Rectal smooth muscle tissue (tissue), 1 donor: ENCODE measurements around the gene SURF6.

Experiments
- H3K27ac ChIP-seq: one replicate; pipeline ENCODE4 v1.7.0; 2013; ENCODE audit warnings: low read depth, low read length, inconsistent platforms
- H3K27me3 ChIP-seq: one replicate; pipeline ENCODE4 v1.7.0; 2013; ENCODE audit warnings: low read length; ENCODE audit not compliant: control insufficient read depth, insufficient read depth
- H3K36me3 ChIP-seq: one replicate; pipeline ENCODE4 v1.7.0; 2013; ENCODE audit warnings: low read length; ENCODE audit not compliant: control insufficient read depth, insufficient read depth
- H3K4me1 ChIP-seq: one replicate; pipeline ENCODE4 v1.7.0; 2013; ENCODE audit warnings: low read length; ENCODE audit not compliant: control insufficient read depth, insufficient read depth
- H3K4me3 ChIP-seq: one replicate; pipeline ENCODE4 v1.7.0; 2013; ENCODE audit warnings: low read length
- H3K9ac ChIP-seq: one replicate; pipeline ENCODE4 v1.7.0; 2013; ENCODE audit warnings: low read length

SURF6 gene

GRCh38 chr9:133361507-133362092 is 25.6 kb upstream of the SURF6 start:
- no peak overlapping the region for H3K4me3 ChIP-seq
- H3K9ac ChIP-seq, result no peak overlapping the region
- peaks cover 47% of the 10 kb centered on the region for H3K36me3 ChIP-seq
- H3K4me1 ChIP-seq, result peaks cover 3% of the 10 kb centered on the region
- H3K27me3 ChIP-seq, result no peaks in the 10 kb centered on the region
- H3K27ac ChIP-seq, result no peak overlapping the region

GRCh38 chr9:133360400-133361393 is 24.7 kb upstream of the SURF6 start:
- no peak overlapping the region for H3K9ac ChIP-seq
- no peak overlapping the region for H3K4me3 ChIP-seq
- H3K4me1 ChIP-seq, result peaks cover 3% of the 10 kb centered on the region
- no peak overlapping the region for H3K27ac ChIP-seq
- no peaks in the 10 kb centered on the region for H3K27me3 ChIP-seq
- H3K36me3 ChIP-seq, result peaks cover 38% of the 10 kb centered on the region

GRCh38 chr9:133359399-133360175 is 23.6 kb upstream of the SURF6 start:
- H3K4me1 ChIP-seq, result peaks cover 3% of the 10 kb centered on the region
- H3K27ac ChIP-seq, result no peak overlapping the region
- H3K27me3 ChIP-seq, result no peaks in the 10 kb centered on the region
- no peak overlapping the region for H3K9ac ChIP-seq
- no peak overlapping the region for H3K4me3 ChIP-seq
- peaks cover 30% of the 10 kb centered on the region for H3K36me3 ChIP-seq

- peaks cover 3% of the 10 kb centered on the region for H3K4me1 ChIP-seq
- no peak overlapping the region for H3K27ac ChIP-seq
- no peaks in the 10 kb centered on the region for H3K27me3 ChIP-seq
- no peak overlapping the region for H3K9ac ChIP-seq
- H3K4me3 ChIP-seq, result no peak overlapping the region
- peaks cover 27% of the 10 kb centered on the region for H3K36me3 ChIP-seq
Observed at GRCh38 chr9:133357656-133358055, 21.7 kb upstream of the SURF6 start.

- Histone ChIP-seq H3K4me3 (peak within 1 kb of the TSS; percentile 77), H3K9ac (peak within 1 kb of the TSS; percentile 87), H3K27ac (peak within 1 kb of the TSS; percentile 60), H3K27me3 (no peaks in the 10 kb centered on the region), H3K36me3 (peaks cover 32% of the 10 kb centered on the region), H3K4me1 (peaks cover 3% of the 10 kb centered on the region)
Observed at GRCh38 chr9:133356391-133357091, 20.6 kb upstream of the SURF6 start, which contains the start of the genes SURF1 and SURF2. Gene SURF1 (minus strand): TSS chr9:133356487. CDS start chr9:133356453, 34 bp downstream. Gene SURF2 (plus strand): TSS chr9:133356550. CDS start chr9:133356593, 43 bp downstream.

- H3K36me3 ChIP-seq, result peaks cover 34% of the 10 kb centered on the region
- H3K27me3 ChIP-seq, result no peaks in the 10 kb centered on the region
- H3K27ac ChIP-seq, result peak overlapping the region; percentile 6
- H3K9ac ChIP-seq, result peak overlapping the region; percentile 87
- peak overlapping the region; percentile 71 for H3K4me3 ChIP-seq
- H3K4me1 ChIP-seq, result peaks cover 3% of the 10 kb centered on the region
Observed at GRCh38 chr9:133355881-133356357, 19.9 kb upstream of the SURF6 start.

GRCh38 chr9:133354766-133355165 is 18.8 kb upstream of the SURF6 start:
- Histone ChIP-seq H3K9ac (no peak overlapping the region), H3K4me3 (no peak overlapping the region), H3K27ac (no peak overlapping the region), H3K27me3 (no peaks in the 10 kb centered on the region), H3K36me3 (peaks cover 33% of the 10 kb centered on the region), H3K4me1 (peaks cover 3% of the 10 kb centered on the region)

- Histone ChIP-seq H3K4me3 (no peak overlapping the region), H3K27me3 (no peaks in the 10 kb centered on the region), H3K4me1 (peaks cover 8% of the 10 kb centered on the region), H3K27ac (no peak overlapping the region), H3K9ac (no peak overlapping the region), H3K36me3 (peaks cover 31% of the 10 kb centered on the region)
Observed at GRCh38 chr9:133353548-133353947, 17.6 kb upstream of the SURF6 start.

- H3K4me1 ChIP-seq, result peaks cover 8% of the 10 kb centered on the region
- no peak overlapping the region for H3K4me3 ChIP-seq
- no peaks in the 10 kb centered on the region for H3K27me3 ChIP-seq
- H3K9ac ChIP-seq, result no peak overlapping the region
- peaks cover 31% of the 10 kb centered on the region for H3K36me3 ChIP-seq
- H3K27ac ChIP-seq, result no peak overlapping the region
Observed at GRCh38 chr9:133352635-133353340, 16.8 kb upstream of the SURF6 start.

- H3K27ac ChIP-seq, result no peak overlapping the region
- peaks cover 6% of the 10 kb centered on the region for H3K4me1 ChIP-seq
- H3K9ac ChIP-seq, result no peak overlapping the region
- H3K27me3 ChIP-seq, result no peaks in the 10 kb centered on the region
- peaks cover 31% of the 10 kb centered on the region for H3K36me3 ChIP-seq
- H3K4me3 ChIP-seq, result no peak overlapping the region
Observed at GRCh38 chr9:133351908-133352634, 16.1 kb upstream of the SURF6 start.

- Histone ChIP-seq H3K4me1 (peaks cover 8% of the 10 kb centered on the region), H3K4me3 (no peak overlapping the region), H3K9ac (no peak overlapping the region), H3K27ac (no peak overlapping the region), H3K36me3 (peaks cover 31% of the 10 kb centered on the region), H3K27me3 (no peaks in the 10 kb centered on the region)
Observed at GRCh38 chr9:133351526-133351907, 15.5 kb upstream of the SURF6 start.
